Measurements from ENCODE around the gene CROCC2. TPM values are rescaled to one million over a fixed set of nuclear protein-coding genes. Genes with fewer than 3 reads are reported as not detected.

Gene CROCC2
- total RNA-seq, 1 experiment from 2014 or later, result 0.38 TPM

- DNase-seq, result no peak
- no peak overlapping the region for H3K4me3 ChIP-seq (ENCODE audit: insufficient read depth, low read depth, low read length)
- no peaks in the 10 kb centered on the region for H3K36me3 ChIP-seq (replicated peaks; ENCODE audit: control insufficient read depth, insufficient read depth, low read length)
- no peaks in the 10 kb centered on the region for H3K27me3 ChIP-seq (ENCODE audit: control insufficient read depth, insufficient read depth, low read length)
These were observed 12.1 kb upstream of the CROCC2 start for GRCh38 chr2:240894006-240894405.

- Histone ChIP-seq H3K4me3 (ENCODE audit: insufficient read depth, low read depth, low read length) (no peak overlapping the region), H3K27me3 (ENCODE audit: control insufficient read depth, insufficient read depth, low read length) (no peaks in the 10 kb centered on the region), H3K36me3 (replicated peaks; ENCODE audit: control insufficient read depth, insufficient read depth, low read length) (no peaks in the 10 kb centered on the region)
- DNase-seq, result no peak
These were observed 11.1 kb upstream of the CROCC2 start for GRCh38 chr2:240894836-240895558.

- Histone ChIP-seq H3K36me3 (replicated peaks; ENCODE audit: control insufficient read depth, insufficient read depth, low read length) (no peaks in the 10 kb centered on the region), H3K27me3 (ENCODE audit: control insufficient read depth, insufficient read depth, low read length) (no peaks in the 10 kb centered on the region)
- DNase-seq, result no peak
These were observed 10.3 kb upstream of the CROCC2 start, which contains the start of gene MAB21L4 for GRCh38 chr2:240895656-240896388. MAB21L4 (minus strand) TSS chr2:240896156; CDS start chr2:240895997, 159 bp downstream.

GRCh38 chr2:240896394-240896793 lies 9.7 kb upstream of the CROCC2 start:
- H3K27me3 ChIP-seq (ENCODE audit: control insufficient read depth, insufficient read depth, low read length), result no peaks in the 10 kb centered on the region
- no peak for DNase-seq
- no peak overlapping the region for H3K4me3 ChIP-seq (ENCODE audit: insufficient read depth, low read depth, low read length)
- H3K36me3 ChIP-seq (replicated peaks; ENCODE audit: control insufficient read depth, insufficient read depth, low read length), result no peaks in the 10 kb centered on the region

More at GRCh38 chr2:240895656-240896388, 10.3 kb upstream of the CROCC2 start, which contains the start of gene MAB21L4:
- no peak within 1 kb of the TSS for H3K4me3 ChIP-seq (ENCODE audit: insufficient read depth, low read depth, low read length)

- no peak overlapping the region for H3K4me3 ChIP-seq (ENCODE audit: insufficient read depth, low read depth, low read length)
- H3K36me3 ChIP-seq (replicated peaks; ENCODE audit: control insufficient read depth, insufficient read depth, low read length), result no peaks in the 10 kb centered on the region
- DNase-seq, result peak; percentile 84
- H3K27me3 ChIP-seq (ENCODE audit: control insufficient read depth, insufficient read depth, low read length), result no peaks in the 10 kb centered on the region
These were observed 9.1 kb upstream of the CROCC2 start for GRCh38 chr2:240896871-240897692.

- Histone ChIP-seq H3K27me3 (ENCODE audit: control insufficient read depth, insufficient read depth, low read length) (no peaks in the 10 kb centered on the region), H3K36me3 (replicated peaks; ENCODE audit: control insufficient read depth, insufficient read depth, low read length) (no peaks in the 10 kb centered on the region), H3K4me3 (ENCODE audit: insufficient read depth, low read depth, low read length) (no peak overlapping the region)
- no peak for DNase-seq
These were observed 7.9 kb upstream of the CROCC2 start for GRCh38 chr2:240898108-240898730.

GRCh38 chr2:240898731-240899467 lies 7.2 kb upstream of the CROCC2 start:
- Histone ChIP-seq H3K4me3 (ENCODE audit: insufficient read depth, low read depth, low read length) (no peak overlapping the region), H3K36me3 (replicated peaks; ENCODE audit: control insufficient read depth, insufficient read depth, low read length) (no peaks in the 10 kb centered on the region)

GRCh38 chr2:240899468-240899865 lies 6.7 kb upstream of the CROCC2 start:
- Histone ChIP-seq H3K36me3 (replicated peaks; ENCODE audit: control insufficient read depth, insufficient read depth, low read length) (no peaks in the 10 kb centered on the region), H3K4me3 (ENCODE audit: insufficient read depth, low read depth, low read length) (no peak overlapping the region), H3K27me3 (ENCODE audit: control insufficient read depth, insufficient read depth, low read length) (no peaks in the 10 kb centered on the region)
- no peak for DNase-seq

More at GRCh38 chr2:240898731-240899467, 7.2 kb upstream of the CROCC2 start:
- H3K27me3 ChIP-seq (ENCODE audit: control insufficient read depth, insufficient read depth, low read length), result no peaks in the 10 kb centered on the region
- no peak for DNase-seq

- H3K27me3 ChIP-seq (ENCODE audit: control insufficient read depth, insufficient read depth, low read length), result no peaks in the 10 kb centered on the region
- no peak for DNase-seq
- H3K4me3 ChIP-seq (ENCODE audit: insufficient read depth, low read depth, low read length), result no peak overlapping the region
- no peaks in the 10 kb centered on the region for H3K36me3 ChIP-seq (replicated peaks; ENCODE audit: control insufficient read depth, insufficient read depth, low read length)
These were observed 5.8 kb upstream of the CROCC2 start for GRCh38 chr2:240900141-240900860.

GRCh38 chr2:240901986-240902614 lies 4.0 kb upstream of the CROCC2 start:
- H3K27me3 ChIP-seq (ENCODE audit: control insufficient read depth, insufficient read depth, low read length), result no peaks in the 10 kb centered on the region
- no peaks in the 10 kb centered on the region for H3K36me3 ChIP-seq (replicated peaks; ENCODE audit: control insufficient read depth, insufficient read depth, low read length)
- no peak overlapping the region for H3K4me3 ChIP-seq (ENCODE audit: insufficient read depth, low read depth, low read length)
- no peak for DNase-seq

GRCh38 chr2:240902615-240903041 lies 3.5 kb upstream of the CROCC2 start:
- Histone ChIP-seq H3K36me3 (replicated peaks; ENCODE audit: control insufficient read depth, insufficient read depth, low read length) (no peaks in the 10 kb centered on the region), H3K4me3 (ENCODE audit: insufficient read depth, low read depth, low read length) (no peak overlapping the region), H3K27me3 (ENCODE audit: control insufficient read depth, insufficient read depth, low read length) (no peaks in the 10 kb centered on the region; the same call in 1 of the 2 replicates)
- DNase-seq, result no peak

GRCh38 chr2:240903191-240904060 lies 2.7 kb upstream of the CROCC2 start:
- no peaks in the 10 kb centered on the region; the same call in 1 of the 2 replicates for H3K27me3 ChIP-seq (ENCODE audit: control insufficient read depth, insufficient read depth, low read length)
- no peak overlapping the region for H3K4me3 ChIP-seq (ENCODE audit: insufficient read depth, low read depth, low read length)
- H3K36me3 ChIP-seq (replicated peaks; ENCODE audit: control insufficient read depth, insufficient read depth, low read length), result no peaks in the 10 kb centered on the region
- DNase-seq, result no peak
